ENCODE measurements around the gene ITM2C.

ITM2C gene

DNA sequence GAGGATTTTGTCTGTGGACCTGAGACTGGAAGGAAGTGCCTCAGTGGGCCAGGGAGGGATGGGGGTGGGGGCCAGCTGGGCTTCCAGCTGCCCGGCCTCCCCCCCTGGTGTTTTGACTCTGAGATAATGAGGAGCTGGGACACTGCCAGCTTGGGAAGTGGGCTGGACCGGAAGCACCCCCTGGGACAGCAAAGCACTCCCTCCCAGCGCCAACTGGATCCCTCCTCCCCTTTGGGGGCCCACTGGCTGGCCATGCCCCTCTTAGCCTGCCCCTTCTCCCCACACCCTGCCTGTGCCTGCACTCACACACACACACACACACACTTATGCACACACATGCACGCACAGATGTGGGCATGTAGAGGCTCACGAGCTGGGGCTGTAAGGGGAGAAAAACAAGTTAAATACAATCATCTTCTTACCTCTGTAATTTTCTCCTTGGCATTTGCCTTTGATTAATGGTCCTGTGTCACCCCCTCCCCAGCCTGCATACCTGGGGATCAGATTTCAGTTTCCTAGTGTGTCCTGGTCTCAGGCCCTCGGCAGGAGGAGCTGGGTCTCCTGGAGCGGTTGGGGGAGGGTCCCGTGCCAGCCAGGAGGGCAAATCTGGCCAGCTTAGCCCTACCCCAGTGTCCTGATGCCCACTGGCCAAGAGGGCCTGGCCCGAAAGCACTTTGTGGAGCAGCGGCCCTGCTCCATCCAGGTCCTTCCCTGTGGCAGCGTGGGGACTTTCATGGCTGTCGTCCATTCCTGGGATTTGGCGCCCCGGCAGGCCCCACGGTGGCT is 3.6 kb downstream of the ITM2C start (continued):
- TF ChIP-seq ZNF426 (tag by site-specific recombination; IDR thresholded peaks at IDR 0.05) (no peak), KLF7 (tag by site-specific recombination; IDR thresholded peaks at IDR 0.05; ENCODE audit: borderline replicate concordance) (no peak), BCL11A (tag by site-specific recombination; IDR thresholded peaks at IDR 0.05; ENCODE audit: low read depth) (no peak), ZNF140 (tag by site-specific recombination; IDR thresholded peaks at IDR 0.05) (no peak), YY1 (tag by site-specific recombination; IDR thresholded peaks at IDR 0.05) (no peak), ZNF155 (tag by site-specific recombination; IDR thresholded peaks at IDR 0.05) (no peak), ZNF114 (tag by site-specific recombination; IDR thresholded peaks at IDR 0.05) (no peak), ZNF146 (tag by site-specific recombination; IDR thresholded peaks at IDR 0.05) (no peak), ZFP69B (tag by site-specific recombination; IDR thresholded peaks at IDR 0.05) (peak; percentile 91), ZNF423 (tag by site-specific recombination; IDR thresholded peaks at IDR 0.05) (peak; percentile 68; the same call in 1 of the 2 replicates), ZIC2 (tag by site-specific recombination; IDR thresholded peaks at IDR 0.05) (peak; percentile 89), SP7 (tag by site-specific recombination; IDR thresholded peaks at IDR 0.05) (peak; percentile 90), GLIS1 (tag by site-specific recombination; IDR thresholded peaks at IDR 0.05) (peak; percentile 87), ZNF169 (tag by site-specific recombination; IDR thresholded peaks at IDR 0.05) (no peak), ZBTB8A (tag by site-specific recombination; IDR thresholded peaks at IDR 0.05) (no peak; the same call in 1 of the 2 replicates), ZNF837 (tag by site-specific recombination; IDR thresholded peaks at IDR 0.05) (no peak), SP3 (tag by site-specific recombination; IDR thresholded peaks at IDR 0.05) (no peak), ZNF664 (tag by site-specific recombination; IDR thresholded peaks at IDR 0.05) (no peak), EGR2 (tag by site-specific recombination; IDR thresholded peaks at IDR 0.05; ENCODE audit: low read depth) (no peak), ZNF19 (tag by site-specific recombination; IDR thresholded peaks at IDR 0.05; ENCODE audit: low read depth) (no peak), ZNF24 (tag by site-specific recombination; IDR thresholded peaks at IDR 0.05) (no peak), ZNF175 (tag by site-specific recombination; IDR thresholded peaks at IDR 0.05) (no peak)
- TF ChIP-seq, protein P1, sequence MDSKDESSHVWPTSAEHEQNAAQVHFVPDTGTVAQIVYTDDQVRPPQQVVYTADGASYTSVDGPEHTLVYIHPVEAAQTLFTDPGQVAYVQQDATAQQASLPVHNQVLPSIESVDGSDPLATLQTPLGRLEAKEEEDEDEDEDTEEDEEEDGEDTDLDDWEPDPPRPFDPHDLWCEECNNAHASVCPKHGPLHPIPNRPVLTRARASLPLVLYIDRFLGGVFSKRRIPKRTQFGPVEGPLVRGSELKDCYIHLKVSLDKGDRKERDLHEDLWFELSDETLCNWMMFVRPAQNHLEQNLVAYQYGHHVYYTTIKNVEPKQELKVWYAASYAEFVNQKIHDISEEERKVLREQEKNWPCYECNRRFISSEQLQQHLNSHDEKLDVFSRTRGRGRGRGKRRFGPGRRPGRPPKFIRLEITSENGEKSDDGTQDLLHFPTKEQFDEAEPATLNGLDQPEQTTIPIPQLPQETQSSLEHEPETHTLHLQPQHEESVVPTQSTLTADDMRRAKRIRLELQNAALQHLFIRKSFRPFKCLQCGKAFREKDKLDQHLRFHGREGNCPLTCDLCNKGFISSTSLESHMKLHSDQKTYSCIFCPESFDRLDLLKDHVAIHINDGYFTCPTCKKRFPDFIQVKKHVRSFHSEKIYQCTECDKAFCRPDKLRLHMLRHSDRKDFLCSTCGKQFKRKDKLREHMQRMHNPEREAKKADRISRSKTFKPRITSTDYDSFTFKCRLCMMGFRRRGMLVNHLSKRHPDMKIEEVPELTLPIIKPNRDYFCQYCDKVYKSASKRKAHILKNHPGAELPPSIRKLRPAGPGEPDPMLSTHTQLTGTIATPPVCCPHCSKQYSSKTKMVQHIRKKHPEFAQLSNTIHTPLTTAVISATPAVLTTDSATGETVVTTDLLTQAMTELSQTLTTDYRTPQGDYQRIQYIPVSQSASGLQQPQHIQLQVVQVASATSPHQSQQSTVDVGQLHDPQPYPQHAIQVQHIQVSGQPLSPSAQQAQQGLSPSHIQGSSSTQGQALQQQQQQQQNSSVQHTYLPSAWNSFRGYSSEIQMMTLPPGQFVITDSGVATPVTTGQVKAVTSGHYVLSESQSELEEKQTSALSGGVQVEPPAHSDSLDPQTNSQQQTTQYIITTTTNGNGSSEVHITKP (tag by site-specific recombination; IDR thresholded peaks at IDR 0.05): peak; percentile 32; the same call in 1 of the 2 replicates
- TF ChIP-seq, protein P2, sequence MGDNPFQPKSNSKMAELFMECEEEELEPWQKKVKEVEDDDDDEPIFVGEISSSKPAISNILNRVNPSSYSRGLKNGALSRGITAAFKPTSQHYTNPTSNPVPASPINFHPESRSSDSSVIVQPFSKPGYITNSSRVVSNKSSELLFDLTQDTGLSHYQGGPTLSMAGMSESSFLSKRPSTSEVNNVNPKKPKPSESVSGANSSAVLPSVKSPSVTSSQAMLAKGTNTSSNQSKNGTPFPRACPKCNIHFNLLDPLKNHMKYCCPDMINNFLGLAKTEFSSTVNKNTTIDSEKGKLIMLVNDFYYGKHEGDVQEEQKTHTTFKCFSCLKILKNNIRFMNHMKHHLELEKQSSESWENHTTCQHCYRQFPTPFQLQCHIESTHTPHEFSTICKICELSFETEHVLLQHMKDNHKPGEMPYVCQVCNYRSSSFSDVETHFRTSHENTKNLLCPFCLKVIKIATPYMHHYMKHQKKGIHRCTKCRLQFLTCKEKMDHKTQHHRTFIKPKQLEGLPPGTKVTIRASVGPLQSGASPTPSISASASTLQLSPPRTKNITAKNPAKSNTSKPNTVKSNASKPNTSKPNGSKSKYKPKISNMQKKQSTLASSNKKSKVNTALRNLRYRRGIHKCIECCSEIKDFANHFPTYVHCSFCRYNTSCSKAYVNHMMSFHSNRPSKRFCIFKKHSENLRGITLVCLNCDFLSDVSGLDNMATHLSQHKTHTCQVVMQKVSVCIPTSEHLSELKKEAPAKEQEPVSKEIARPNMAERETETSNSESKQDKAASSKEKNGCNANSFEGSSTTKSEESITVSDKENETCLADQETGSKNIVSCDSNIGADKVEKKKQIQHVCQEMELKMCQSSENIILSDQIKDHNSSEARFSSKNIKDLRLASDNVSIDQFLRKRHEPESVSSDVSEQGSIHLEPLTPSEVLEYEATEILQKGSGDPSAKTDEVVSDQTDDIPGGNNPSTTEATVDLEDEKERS (tag by site-specific recombination; IDR thresholded peaks at IDR 0.05): no peak
- TF ChIP-seq, protein P3, sequence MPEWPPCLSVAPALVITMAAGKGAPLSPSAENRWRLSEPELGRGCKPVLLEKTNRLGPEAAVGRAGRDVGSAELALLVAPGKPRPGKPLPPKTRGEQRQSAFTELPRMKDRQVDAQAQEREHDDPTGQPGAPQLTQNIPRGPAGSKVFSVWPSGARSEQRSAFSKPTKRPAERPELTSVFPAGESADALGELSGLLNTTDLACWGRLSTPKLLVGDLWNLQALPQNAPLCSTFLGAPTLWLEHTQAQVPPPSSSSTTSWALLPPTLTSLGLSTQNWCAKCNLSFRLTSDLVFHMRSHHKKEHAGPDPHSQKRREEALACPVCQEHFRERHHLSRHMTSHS (tag by site-specific recombination; IDR thresholded peaks at IDR 0.05): no peak
- TF ChIP-seq, protein P4, sequence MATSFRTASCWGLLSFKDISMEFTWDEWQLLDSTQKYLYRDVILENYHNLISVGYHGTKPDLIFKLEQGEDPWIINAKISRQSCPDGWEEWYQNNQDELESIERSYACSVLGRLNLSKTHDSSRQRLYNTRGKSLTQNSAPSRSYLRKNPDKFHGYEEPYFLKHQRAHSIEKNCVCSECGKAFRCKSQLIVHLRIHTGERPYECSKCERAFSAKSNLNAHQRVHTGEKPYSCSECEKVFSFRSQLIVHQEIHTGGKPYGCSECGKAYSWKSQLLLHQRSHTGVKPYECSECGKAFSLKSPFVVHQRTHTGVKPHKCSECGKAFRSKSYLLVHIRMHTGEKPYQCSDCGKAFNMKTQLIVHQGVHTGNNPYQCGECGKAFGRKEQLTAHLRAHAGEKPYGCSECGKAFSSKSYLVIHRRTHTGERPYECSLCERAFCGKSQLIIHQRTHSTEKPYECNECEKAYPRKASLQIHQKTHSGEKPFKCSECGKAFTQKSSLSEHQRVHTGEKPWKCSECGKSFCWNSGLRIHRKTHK (tag by site-specific recombination; IDR thresholded peaks at IDR 0.05): no peak
- TF ChIP-seq, protein P5, sequence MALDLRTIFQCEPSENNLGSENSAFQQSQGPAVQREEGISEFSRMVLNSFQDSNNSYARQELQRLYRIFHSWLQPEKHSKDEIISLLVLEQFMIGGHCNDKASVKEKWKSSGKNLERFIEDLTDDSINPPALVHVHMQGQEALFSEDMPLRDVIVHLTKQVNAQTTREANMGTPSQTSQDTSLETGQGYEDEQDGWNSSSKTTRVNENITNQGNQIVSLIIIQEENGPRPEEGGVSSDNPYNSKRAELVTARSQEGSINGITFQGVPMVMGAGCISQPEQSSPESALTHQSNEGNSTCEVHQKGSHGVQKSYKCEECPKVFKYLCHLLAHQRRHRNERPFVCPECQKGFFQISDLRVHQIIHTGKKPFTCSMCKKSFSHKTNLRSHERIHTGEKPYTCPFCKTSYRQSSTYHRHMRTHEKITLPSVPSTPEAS (tag by site-specific recombination; IDR thresholded peaks at IDR 0.05): peak; percentile 64
- TF ChIP-seq, protein P6, sequence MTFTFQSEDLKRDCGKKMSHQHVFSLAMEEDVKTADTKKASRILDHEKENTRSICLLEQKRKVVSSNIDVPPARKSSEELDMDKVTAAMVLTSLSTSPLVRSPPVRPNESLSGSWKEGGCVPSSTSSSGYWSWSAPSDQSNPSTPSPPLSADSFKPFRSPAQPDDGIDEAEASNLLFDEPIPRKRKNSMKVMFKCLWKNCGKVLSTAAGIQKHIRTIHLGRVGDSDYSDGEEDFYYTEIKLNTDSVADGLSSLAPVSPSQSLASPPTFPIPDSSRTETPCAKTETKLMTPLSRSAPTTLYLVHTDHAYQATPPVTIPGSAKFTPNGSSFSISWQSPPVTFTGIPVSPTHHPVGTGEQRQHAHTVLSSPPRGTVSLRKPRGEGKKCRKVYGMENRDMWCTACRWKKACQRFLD (tag by site-specific recombination; IDR thresholded peaks at IDR 0.05): no peak

All from HEK293 (cell line).